ENCODE measurements around the gene USB1.

Gene USB1

GRCh38 chr16:57960826-57961472 is 40.3 kb upstream of the USB1 start:
- DNase-seq (ENCODE audit: low read depth, low spot score): no peak
- in situ Hi-C loops (cut with HindIII; ENCODE audit: low sequenced_read_pairs): no loop called here
- no peak for TF ChIP-seq CTCF (IDR thresholded peaks at IDR 0.05; ENCODE audit: low read depth, low read length)
- no peak overlapping the region for H3K4me3 ChIP-seq (ENCODE audit: low read depth, low read length)

GRCh38 chr16:57961538-57961937 is 39.7 kb upstream of the USB1 start:
- no peak overlapping the region for H3K4me3 ChIP-seq (ENCODE audit: low read depth, low read length)
- DNase-seq (ENCODE audit: low read depth, low spot score): no peak
- in situ Hi-C loops (cut with HindIII; ENCODE audit: low sequenced_read_pairs): no loop called here
- TF ChIP-seq CTCF (IDR thresholded peaks at IDR 0.05; ENCODE audit: low read depth, low read length): no peak

GRCh38 chr16:57962046-57962445 is 39.2 kb upstream of the USB1 start:
- no peak for TF ChIP-seq CTCF (IDR thresholded peaks at IDR 0.05; ENCODE audit: low read depth, low read length)
- in situ Hi-C loops (cut with HindIII; ENCODE audit: low sequenced_read_pairs): no loop called here
- no peak overlapping the region for H3K4me3 ChIP-seq (ENCODE audit: low read depth, low read length)
- no peak for DNase-seq (ENCODE audit: low read depth, low spot score)

- in situ Hi-C loops (cut with HindIII; ENCODE audit: low sequenced_read_pairs): no loop called here
- DNase-seq (ENCODE audit: low read depth, low spot score): no peak
- TF ChIP-seq CTCF (IDR thresholded peaks at IDR 0.05; ENCODE audit: low read depth, low read length): no peak
- no peak overlapping the region for H3K4me3 ChIP-seq (ENCODE audit: low read depth, low read length)
These were observed 38.5 kb upstream of the USB1 start for GRCh38 chr16:57962756-57963155.

GRCh38 chr16:57964157-57964700 is 37.0 kb upstream of the USB1 start:
- in situ Hi-C loops (cut with HindIII; ENCODE audit: low sequenced_read_pairs): no loop called here
- no peak overlapping the region for H3K4me3 ChIP-seq (ENCODE audit: low read depth, low read length)
- no peak for DNase-seq (ENCODE audit: low read depth, low spot score)
- TF ChIP-seq CTCF (IDR thresholded peaks at IDR 0.05; ENCODE audit: low read depth, low read length): no peak

GRCh38 chr16:57966204-57966771 is 34.9 kb upstream of the USB1 start:
- no peak for DNase-seq (ENCODE audit: low read depth, low spot score)
- no peak overlapping the region for H3K4me3 ChIP-seq (ENCODE audit: low read depth, low read length)
- in situ Hi-C loops (cut with HindIII; ENCODE audit: low sequenced_read_pairs): no loop called here
- TF ChIP-seq CTCF (IDR thresholded peaks at IDR 0.05; ENCODE audit: low read depth, low read length): no peak
